ENCODE measurements around the gene KDM2B. TPM values are rescaled to one million over a fixed set of nuclear protein-coding genes. Genes with fewer than 3 reads are reported as not detected.

The KDM2B gene
- total and polyA plus RNA-seq, 2 of the 8 experiments (the other 6 are each of a cell fraction or from before 2014, with no cell fraction given): 111 to 162 TPM

- H3K56ac ChIP-seq (replicated peaks; ENCODE audit: insufficient read length, low read depth, low read length): no peak overlapping the region
- H3K4me1 ChIP-seq (replicated peaks in 1 of 4; ENCODE audit: control insufficient read depth in 3 of 4, insufficient read depth in 4 of 4, low read length in 3 of 4): peaks cover 0 to 3% (median 0%) of the 10 kb centered on the region in 4 experiments; a peak in 3 of 7 replicates
- H3K36me3 ChIP-seq (ENCODE audit: control insufficient read depth in 2 of 4, insufficient read depth in 4 of 4, low read length in 3 of 4): peaks cover 28 to 68% (median 39%) of the 10 kb centered on the region in 4 experiments
- no peak overlapping the region for H3K14ac ChIP-seq (ENCODE audit: insufficient read length)
- POLR2A ChIA-PET (ENCODE audit: partially characterized antibody): interaction anchor here (0.7 to 1.2 kb wide), 6 partner anchors 9 to 68 kb away, joined by 3 to 5 read pairs (median 4); no protein-coding TSS in a partner anchor
- no peak overlapping the region for H3K18ac ChIP-seq (ENCODE audit: extremely low read depth, low read length)
- no peak overlapping the region for H2BK15ac ChIP-seq (ENCODE audit: low read length)
- no peaks in the 10 kb centered on the region for H3K9me3 ChIP-seq (ENCODE audit: insufficient read depth in 2 of 2, low read depth in 1 of 2, low read length in 1 of 2)
- no peak overlapping the region for H4K91ac ChIP-seq (replicated peaks; ENCODE audit: insufficient read length, low read length)
- CTCF ChIA-PET (ENCODE audit: partially characterized antibody): interaction anchor here (1.1 to 4.1 kb wide), 6 partner anchors 10 to 31 kb away, joined by 5 to 20 read pairs (median 6); no protein-coding TSS in a partner anchor
- H2AFZ ChIP-seq (ENCODE audit: low read length): no peak overlapping the region
- H3K27ac ChIP-seq (ENCODE audit: low read depth, low read length): no peak overlapping the region
- H4K20me1 ChIP-seq (replicated peaks in 1 of 2; ENCODE audit: control insufficient read depth in 1 of 2, insufficient read depth in 2 of 2, low read length in 2 of 2): peaks cover 10 to 13% of the 10 kb centered on the region in 2 experiments
- H4K5ac ChIP-seq (ENCODE audit: insufficient read length, low read depth, low read length): no peak overlapping the region
- no peak overlapping the region for H4K8ac ChIP-seq (ENCODE audit: extremely low read depth, insufficient read depth, low read length)
- DNase-seq (ENCODE audit: low read depth in 1 of 2, low spot score in 2 of 2) (no peak), FAIRE-seq (no peak)
- H3K79me1 ChIP-seq (ENCODE audit: low read depth, low read length): peaks cover 9% of the 10 kb centered on the region
- H2BK12ac ChIP-seq (ENCODE audit: low read depth, low read length): no peak overlapping the region
- no peak overlapping the region for H3K23ac ChIP-seq (ENCODE audit: insufficient read length)
- H3K27me3 ChIP-seq (replicated peaks in 1 of 4; ENCODE audit: control insufficient read depth in 3 of 4, extremely low read depth in 1 of 4, insufficient read depth in 3 of 4, low read length in 3 of 4): no peaks in the 10 kb centered on the region
- no peak overlapping the region for H3K4me3 ChIP-seq (ENCODE audit: extremely low read depth in 1 of 4, insufficient read depth in 2 of 4, low read depth in 3 of 4, low read length in 4 of 4)
- no peak overlapping the region for H3K4ac ChIP-seq (replicated peaks; ENCODE audit: insufficient read length, low read depth, low read length)
- H3K4me2 ChIP-seq (ENCODE audit: insufficient read depth in 1 of 2, low read depth in 2 of 2, low read length in 2 of 2): no peak overlapping the region
- H3K23me2 ChIP-seq (ENCODE audit: low read depth, low read length): no peaks in the 10 kb centered on the region
- H2AK5ac ChIP-seq (ENCODE audit: low read depth, low read length): no peak overlapping the region
- H3K79me2 ChIP-seq (ENCODE audit: control insufficient read depth in 1 of 2, insufficient read depth in 2 of 2, low read length in 2 of 2): peaks cover 0 to 6% of the 10 kb centered on the region in 2 experiments; a peak in 1 of 4 replicates
- no peak overlapping the region for H3K9ac ChIP-seq (replicated peaks in 1 of 4; ENCODE audit: extremely low read depth in 1 of 4, low read depth in 3 of 4, low read length in 3 of 4)
- H2BK120ac ChIP-seq (replicated peaks; ENCODE audit: low read depth, low read length): no peak overlapping the region
- H2BK5ac ChIP-seq (ENCODE audit: low read depth, low read length): no peak overlapping the region
- H2BK20ac ChIP-seq (ENCODE audit: low read length): no peak overlapping the region
- no peak for TF ChIP-seq MAX (IDR thresholded peaks at IDR 0.05)
- no peak for TF ChIP-seq CBX5 (IDR thresholded peaks at IDR 0.05; ENCODE audit: low read depth, low read length)
- TF ChIP-seq ZNF274 (IDR thresholded peaks at IDR 0.05; ENCODE audit: borderline replicate concordance, extremely low read depth, low read length): no peak
- no peak for TF ChIP-seq SP4 (IDR thresholded peaks at IDR 0.05; ENCODE audit: low read length)
- no peak for TF ChIP-seq EP300 (IDR thresholded peaks at IDR 0.05; ENCODE audit: borderline replicate concordance in 1 of 2, low read depth in 2 of 2, low read length in 2 of 2)
- TF ChIP-seq SP2 (IDR thresholded peaks at IDR 0.05; ENCODE audit: low read length): no peak
- no peak for TF ChIP-seq PHF8 (conservative IDR thresholded peaks at IDR 0.05; ENCODE audit: low read depth, low read length)
- TF ChIP-seq BRCA1 (IDR thresholded peaks at IDR 0.05; ENCODE audit: low read depth, low read length): no peak
- no peak for TF ChIP-seq ATF2 (IDR thresholded peaks at IDR 0.05; ENCODE audit: low read length)
- TF ChIP-seq TEAD4 (IDR thresholded peaks at IDR 0.05; ENCODE audit: low read depth, low read length): no peak
- TF ChIP-seq KDM1A (IDR thresholded peaks at IDR 0.05; ENCODE audit: borderline replicate concordance, low read length): no peak
- WGBS, 2 experiments (ENCODE audit: extremely low coverage in 1 of 2, insufficient coverage in 1 of 2, insufficient read length in 1 of 2, insufficient replicate concordance in 2 of 2, low coverage in 1 of 2, low lambda C conversion rate in 2 of 2, missing lambda C conversion rate in 1 of 2): 94% methylated on average over 16 of the region's 16 CpGs; no CpG with 5 or more reads in 1 of the 2 experiments
These were observed 71.5 kb downstream of the KDM2B start for GRCh38 chr12:121509339-121509738.
